ENCODE measurements around the gene ATP10B.
"Not testable (repeated sequence)": the region's sequence is repeated elsewhere in the genome, so short reads cannot be mapped to it uniquely, and the experiment has no call there.

ATP10B gene

GRCh38 chr5:160749026-160749425 lies 103.0 kb downstream of the ATP10B start:
- no peak for DNase-seq

GRCh38 chr5:160747987-160748386 lies 104.0 kb downstream of the ATP10B start:
- DNase-seq, result no peak

DNA sequence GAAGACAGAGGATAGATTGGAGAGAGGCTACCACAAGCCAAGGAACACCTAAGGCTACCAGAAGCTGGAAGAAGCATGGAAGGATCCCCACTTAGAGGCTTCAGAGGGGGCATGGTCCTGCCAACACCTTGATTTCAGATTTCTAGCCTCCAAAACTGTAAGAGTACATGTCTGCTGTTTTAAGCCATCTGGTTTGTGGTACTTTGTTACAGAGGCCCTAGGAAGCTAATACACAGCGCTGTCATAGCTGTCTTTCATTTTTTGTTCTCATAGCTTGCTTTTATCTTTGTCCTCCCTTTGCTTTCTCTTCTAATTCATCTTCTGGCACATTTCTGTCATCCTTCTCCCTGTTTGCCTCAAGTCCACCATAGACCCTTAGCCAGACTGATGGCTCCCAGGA lies 104.5 kb downstream of the ATP10B start:
- DNase-seq, result no peak

- no peak for DNase-seq
Measured at GRCh38 chr5:160744268-160745101, 107.5 kb downstream of the ATP10B start.

DNA sequence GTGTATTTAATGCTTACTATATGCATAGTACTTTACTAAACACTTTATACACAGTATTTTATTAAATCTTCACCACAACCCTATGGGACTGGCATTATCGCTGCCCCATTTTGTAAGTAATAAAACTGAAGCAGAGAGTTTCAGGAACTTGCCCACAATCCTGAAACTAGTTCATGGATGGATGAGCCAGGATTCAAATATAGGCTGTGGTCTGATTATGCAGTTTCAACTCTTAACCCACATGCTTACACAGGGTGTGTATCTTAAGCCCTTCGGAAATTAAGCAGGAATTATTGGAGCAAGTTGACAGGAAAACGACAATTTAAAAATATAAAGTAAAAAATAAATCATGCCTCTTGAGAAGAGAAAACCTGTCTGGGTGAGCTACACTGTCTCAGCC lies 109.0 kb downstream of the ATP10B start:
- DNase-seq, result no peak

DNA sequence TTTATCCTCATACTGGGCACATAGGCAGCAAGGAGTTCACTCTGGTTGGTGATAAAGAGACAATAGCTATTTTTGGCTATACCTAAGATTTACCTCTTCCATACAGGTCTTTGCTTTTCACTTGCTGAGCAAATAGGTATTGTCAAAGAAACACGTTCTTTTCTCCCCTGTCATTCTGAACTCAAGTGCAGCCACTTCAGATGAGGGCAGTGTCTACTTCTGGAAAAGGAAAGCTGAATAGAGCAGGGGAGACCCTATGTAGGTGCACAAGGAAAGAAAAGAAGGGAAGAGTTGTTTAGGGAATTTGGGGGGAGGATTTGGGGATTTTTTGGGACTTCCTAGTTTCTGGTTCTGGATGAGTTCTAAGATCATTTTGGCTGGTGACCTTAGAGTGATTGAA lies 109.6 kb downstream of the ATP10B start:
- no peak for DNase-seq

DNA sequence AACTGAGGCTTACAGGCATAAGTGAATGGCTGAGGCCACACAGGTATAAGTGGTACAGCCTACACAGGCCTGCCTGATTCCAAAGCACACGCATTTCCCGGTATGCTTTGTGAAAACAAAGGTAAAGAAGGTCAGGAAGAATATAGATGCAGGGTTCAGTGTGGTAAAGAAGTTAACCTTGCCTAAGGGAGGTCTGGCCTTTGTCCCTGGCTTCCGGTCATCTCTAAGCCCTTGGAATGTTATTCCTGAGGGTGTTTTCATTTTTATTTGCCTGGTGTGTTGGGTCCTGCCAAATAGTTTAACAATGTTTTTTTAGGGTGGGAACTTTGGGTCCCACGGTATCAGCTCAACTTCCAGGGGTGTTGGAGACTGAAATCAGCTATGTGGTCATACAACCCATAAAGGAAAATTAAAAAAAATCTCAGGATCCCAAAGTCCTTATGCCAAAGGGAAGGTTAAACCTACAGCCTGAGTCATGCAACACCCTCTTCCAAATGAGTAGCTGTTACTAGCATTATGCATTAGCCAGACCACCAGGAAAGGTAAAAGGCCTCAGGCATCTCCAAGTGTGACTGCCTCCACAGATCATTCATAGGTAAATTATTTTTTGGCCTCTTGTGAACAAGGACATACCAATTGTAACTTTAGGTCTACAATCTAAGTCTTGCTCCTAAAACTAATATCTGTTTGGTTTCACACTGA lies 124.6 kb downstream of the ATP10B start:
- DNase-seq, result no peak

- DNase-seq, result no peak
Measured at GRCh38 chr5:160726721-160727120, 125.3 kb downstream of the ATP10B start.

- no peak for DNase-seq
Measured at GRCh38 chr5:160720822-160721221, 131.2 kb downstream of the ATP10B start.

- not testable (repeated sequence) for DNase-seq
Measured at GRCh38 chr5:160715508-160715907, 136.5 kb downstream of the ATP10B start.

DNA sequence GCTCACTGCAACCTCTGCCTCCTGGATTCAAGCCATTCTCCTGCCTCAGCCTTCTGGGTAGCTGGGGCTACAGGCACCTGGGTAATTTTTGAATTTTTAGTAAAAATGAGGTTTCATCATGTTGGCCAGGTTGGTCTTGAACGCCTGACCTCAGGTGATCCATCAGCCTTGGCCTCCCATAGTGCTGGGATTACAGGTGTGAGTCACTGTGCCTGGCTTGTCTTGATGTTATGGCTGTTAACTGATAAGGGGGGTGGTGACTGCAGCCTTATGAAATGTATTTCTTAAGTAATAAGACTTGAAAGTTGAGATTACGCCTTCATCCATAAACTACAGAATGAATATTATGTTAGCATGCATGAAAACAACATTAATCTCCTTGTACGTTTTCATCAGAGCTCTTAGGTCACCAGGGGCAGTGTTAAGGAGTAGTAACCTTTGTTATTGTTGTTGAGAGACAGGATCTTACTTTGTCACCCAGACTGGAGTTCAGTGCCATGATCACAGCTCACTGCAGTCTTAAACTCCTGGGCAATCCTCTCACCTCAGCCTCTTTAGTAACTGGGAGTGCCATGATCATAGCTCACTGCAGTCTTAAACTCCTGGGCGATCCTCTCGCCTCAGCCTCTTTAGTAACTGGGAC lies 148.3 kb downstream of the ATP10B start:
- DNase-seq, result no peak

GRCh38 chr5:160702934-160703333 lies 149.1 kb downstream of the ATP10B start:
- no peak for DNase-seq

DNA sequence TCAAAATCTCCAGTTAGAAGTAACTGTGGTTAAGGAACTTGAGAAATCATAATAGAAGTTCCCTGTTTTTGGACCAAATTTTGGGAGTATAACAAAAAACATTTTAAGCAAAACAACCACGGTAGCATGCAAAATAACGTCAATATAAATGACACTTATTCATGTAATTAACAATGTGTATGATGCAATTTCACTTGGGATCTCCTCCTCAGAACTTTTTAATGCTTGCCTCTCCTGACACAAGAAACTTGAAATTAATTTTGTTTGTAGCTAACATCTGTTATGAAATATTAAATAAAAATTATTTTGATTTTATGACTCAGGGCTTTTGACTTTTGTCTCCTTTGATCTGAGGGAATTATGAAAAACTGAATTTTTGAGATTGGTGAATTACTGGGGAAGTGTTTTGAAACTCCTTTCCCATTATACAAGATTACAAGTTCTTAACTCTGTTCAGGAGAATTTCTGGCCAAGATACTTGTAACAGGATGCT lies 149.7 kb downstream of the ATP10B start:
- no peak for DNase-seq

DNA sequence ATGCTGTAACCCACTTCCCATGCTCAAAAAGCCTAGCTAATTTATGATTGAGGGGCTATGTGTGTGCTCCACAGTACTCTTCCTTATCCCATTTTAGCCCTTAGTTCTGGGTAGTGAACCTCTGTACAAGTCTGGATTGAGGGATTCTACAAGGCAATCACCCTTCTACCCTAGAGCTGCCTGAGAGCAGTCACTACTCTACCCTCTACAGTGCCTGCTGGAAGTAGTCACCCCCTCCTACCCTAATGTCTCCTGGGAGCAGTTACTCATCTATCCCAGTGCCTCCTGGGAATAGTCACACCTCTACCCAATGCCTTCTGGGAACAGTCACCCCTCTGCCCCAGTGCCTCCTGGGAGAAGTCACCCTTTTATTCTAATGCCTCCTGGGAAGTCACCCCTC lies 150.6 kb downstream of the ATP10B start:
- no peak for DNase-seq

DNA sequence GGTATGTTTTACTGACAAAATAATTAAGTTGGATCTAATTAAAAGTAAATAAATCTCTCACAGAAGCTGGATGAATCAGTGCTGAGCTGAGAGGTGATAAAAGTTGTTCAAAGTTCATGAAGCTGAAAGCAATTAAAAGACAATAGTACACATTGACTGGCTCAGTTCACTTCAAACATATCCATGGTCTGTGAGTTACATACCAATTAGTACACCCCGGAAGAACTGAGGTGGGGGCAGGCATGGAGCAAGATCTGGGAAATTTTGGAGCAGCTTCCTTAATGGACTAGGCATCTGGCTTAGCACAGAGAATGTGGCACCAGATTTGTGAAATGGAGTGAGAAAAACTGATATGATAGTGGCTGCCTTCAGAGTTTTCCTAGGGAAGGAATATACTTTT lies 152.7 kb downstream of the ATP10B start:
- no peak for DNase-seq

GRCh38 chr5:160697281-160697680 lies 154.7 kb downstream of the ATP10B start:
- DNase-seq, result no peak

- no peak for DNase-seq
Measured at GRCh38 chr5:160694896-160695295, 157.1 kb downstream of the ATP10B start.

DNA sequence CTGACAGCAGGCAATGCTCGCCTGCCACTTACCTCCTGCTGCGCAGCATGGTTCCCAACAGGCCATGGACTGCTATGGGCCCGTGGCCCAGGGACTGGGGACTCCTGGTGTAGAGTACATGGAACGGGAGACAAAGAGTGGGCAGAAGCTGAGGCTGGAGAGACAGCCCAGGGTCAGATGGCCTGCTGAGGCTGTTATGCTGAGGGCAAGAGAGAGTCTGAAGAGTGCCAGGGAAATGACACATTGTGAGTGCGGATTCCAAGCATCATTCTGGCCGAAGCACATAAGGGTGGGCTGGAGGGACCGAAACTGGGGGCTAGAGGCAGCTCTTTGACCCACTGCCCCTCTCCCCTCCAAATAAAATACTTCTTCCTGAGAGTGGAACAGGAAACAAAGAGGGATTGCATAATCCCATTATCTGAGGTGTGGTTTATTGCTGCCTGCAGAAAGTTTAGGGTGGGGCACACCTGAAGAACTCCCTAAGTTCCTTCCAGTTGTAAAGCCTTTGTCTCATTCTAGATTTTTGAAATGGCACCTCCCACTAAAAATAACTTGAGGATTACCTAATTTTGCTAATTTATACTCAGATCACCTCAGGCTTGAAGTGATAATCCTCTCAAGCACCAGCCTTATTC lies 158.1 kb downstream of the ATP10B start:
- no peak for DNase-seq

- DNase-seq, result no peak
Measured at GRCh38 chr5:160692271-160692670, 159.7 kb downstream of the ATP10B start.

- peak; percentile 17 to 63 for DNase-seq
Measured at GRCh38 chr5:160685695-160686094, 166.3 kb downstream of the ATP10B start.

GRCh38 chr5:160685219-160685618 lies 166.8 kb downstream of the ATP10B start:
- no peak for DNase-seq

DNA sequence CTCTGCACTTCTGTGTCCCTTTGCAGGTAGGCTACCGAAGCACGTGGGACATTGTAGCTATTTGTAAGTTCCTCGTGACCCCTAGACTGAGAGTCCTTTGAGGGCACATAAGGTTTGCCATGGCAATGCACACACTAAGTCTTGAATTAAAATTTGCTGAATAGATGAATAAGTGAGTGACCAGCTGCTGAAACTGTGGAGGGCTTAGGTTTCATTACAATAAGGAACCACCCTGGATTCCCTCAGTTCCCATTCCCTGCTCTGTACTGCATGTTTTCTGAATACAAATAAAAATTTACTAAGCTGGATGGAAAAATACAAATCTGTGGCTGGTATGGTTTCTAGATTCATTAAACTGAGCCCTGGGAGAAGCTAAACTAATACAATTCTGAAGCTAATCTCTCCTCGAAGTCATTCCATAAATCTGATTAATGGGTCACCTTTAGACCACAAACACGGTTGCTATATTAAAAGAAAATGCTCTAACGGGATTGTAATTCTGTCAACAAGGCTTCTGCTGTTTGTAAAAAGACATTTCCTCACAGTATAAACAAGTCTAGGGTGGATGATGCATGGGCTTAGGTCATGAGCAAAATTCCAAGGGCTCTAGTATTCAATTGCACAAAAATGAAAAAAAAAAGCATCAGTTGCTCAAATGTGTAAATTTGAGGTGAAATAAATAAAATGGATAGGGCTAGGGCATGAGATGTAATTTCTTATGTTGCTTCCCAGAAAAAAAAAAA lies 172.3 kb downstream of the ATP10B start:
- DNase-seq, result no peak
